ENCODE results near the gene PARP11.

PARP11 gene

DNA sequence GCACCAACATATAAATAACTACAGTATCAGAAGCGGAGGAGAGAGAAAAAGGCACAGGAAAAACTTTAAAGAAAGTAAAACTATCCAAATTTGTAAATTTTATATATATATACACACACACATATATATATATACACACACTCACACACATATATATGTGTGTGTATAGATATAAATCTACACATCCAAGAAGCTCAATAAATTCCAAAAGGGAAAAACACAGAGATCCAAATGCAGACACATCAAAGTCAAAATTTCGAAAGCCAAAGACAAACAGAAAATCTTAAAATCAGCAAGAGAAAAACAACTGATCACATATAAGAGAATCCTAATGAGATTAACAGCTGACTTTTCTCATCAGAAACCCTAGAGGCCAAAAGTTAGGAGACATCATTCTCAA lies 37.3 kb downstream of the PARP11 start:
- peaks cover 5% of the 10 kb centered on the region; the same call in 1 of the 2 replicates for H4K20me1 ChIP-seq (ENCODE audit: insufficient read depth, low read length)
- no peaks in the 10 kb centered on the region; the same call in 1 of the 2 replicates for H3K27me3 ChIP-seq (ENCODE audit: insufficient read depth, low read length)
- H3K4me2 ChIP-seq (ENCODE audit: low read length), result no peak overlapping the region
- H3K4me1 ChIP-seq (ENCODE audit: insufficient read depth, low read length, severe bottlenecking), result peaks cover 9% of the 10 kb centered on the region
- no peak overlapping the region for H2AFZ ChIP-seq (ENCODE audit: low read length)
- H3K9me3 ChIP-seq (ENCODE audit: low read length), result no peaks in the 10 kb centered on the region
- no peaks in the 10 kb centered on the region for H3K79me2 ChIP-seq (ENCODE audit: insufficient read depth, low read length)
- no peaks in the 10 kb centered on the region; the same call in 1 of the 2 replicates for H3K36me3 ChIP-seq (ENCODE audit: insufficient read depth, low read length)
- no peaks in the 10 kb centered on the region for H3F3A ChIP-seq (ENCODE audit: insufficient read depth, low read length)
- no peak overlapping the region for H3K4me3 ChIP-seq (ENCODE audit: low read depth, low read length, poor library complexity, severe bottlenecking)
- H3K9ac ChIP-seq (ENCODE audit: low read length), result no peak overlapping the region
- H3K27ac ChIP-seq (ENCODE audit: low read depth, low read length, poor library complexity, severe bottlenecking), result no peak overlapping the region
- TF ChIP-seq, protein P1, sequence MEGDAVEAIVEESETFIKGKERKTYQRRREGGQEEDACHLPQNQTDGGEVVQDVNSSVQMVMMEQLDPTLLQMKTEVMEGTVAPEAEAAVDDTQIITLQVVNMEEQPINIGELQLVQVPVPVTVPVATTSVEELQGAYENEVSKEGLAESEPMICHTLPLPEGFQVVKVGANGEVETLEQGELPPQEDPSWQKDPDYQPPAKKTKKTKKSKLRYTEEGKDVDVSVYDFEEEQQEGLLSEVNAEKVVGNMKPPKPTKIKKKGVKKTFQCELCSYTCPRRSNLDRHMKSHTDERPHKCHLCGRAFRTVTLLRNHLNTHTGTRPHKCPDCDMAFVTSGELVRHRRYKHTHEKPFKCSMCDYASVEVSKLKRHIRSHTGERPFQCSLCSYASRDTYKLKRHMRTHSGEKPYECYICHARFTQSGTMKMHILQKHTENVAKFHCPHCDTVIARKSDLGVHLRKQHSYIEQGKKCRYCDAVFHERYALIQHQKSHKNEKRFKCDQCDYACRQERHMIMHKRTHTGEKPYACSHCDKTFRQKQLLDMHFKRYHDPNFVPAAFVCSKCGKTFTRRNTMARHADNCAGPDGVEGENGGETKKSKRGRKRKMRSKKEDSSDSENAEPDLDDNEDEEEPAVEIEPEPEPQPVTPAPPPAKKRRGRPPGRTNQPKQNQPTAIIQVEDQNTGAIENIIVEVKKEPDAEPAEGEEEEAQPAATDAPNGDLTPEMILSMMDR (IDR thresholded peaks at IDR 0.05; ENCODE audit: low read length), result no peak
- TF ChIP-seq EZH2 (IDR thresholded peaks at IDR 0.05; ENCODE audit: borderline replicate concordance, low read length), result no peak
- no peaks in the 10 kb centered on the region for H3K9me2 ChIP-seq (ENCODE audit: low read depth, low read length)

DNA sequence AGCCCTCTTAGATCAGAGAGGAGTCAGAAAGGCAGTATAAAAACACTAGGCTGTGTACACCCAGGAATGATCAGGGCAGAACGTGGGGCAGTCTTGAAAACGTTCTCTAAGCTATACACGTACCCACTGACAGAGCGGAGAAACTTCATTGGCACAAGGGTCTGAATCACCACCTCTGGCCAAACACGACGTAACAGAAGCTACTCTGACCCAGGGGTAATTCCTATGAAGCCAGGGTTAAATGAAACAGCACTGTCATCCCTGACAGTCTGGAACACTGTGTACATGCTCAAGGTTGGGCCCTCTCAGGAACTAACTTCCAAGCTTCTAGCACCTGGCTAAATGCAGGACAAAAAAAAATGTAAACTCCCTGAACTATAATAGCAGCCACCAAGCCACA lies 38.4 kb downstream of the PARP11 start:
- Histone ChIP-seq H3F3A (ENCODE audit: insufficient read depth, low read length) (0 out of 2 replicates have a peak, but pooled peaks cover 3% of the 10 kb centered on the region), H3K27ac (ENCODE audit: low read depth, low read length, poor library complexity, severe bottlenecking) (no peak overlapping the region), H3K9me3 (ENCODE audit: low read length) (no peaks in the 10 kb centered on the region), H3K4me3 (ENCODE audit: low read depth, low read length, poor library complexity, severe bottlenecking) (no peak overlapping the region), H3K4me2 (ENCODE audit: low read length) (no peak overlapping the region), H3K36me3 (ENCODE audit: insufficient read depth, low read length) (no peaks in the 10 kb centered on the region; the same call in 1 of the 2 replicates), H3K9me2 (ENCODE audit: low read depth, low read length) (no peaks in the 10 kb centered on the region), H4K20me1 (ENCODE audit: insufficient read depth, low read length) (peaks cover 5% of the 10 kb centered on the region; the same call in 1 of the 2 replicates), H3K27me3 (ENCODE audit: insufficient read depth, low read length) (no peaks in the 10 kb centered on the region; the same call in 1 of the 2 replicates), H3K9ac (ENCODE audit: low read length) (no peak overlapping the region), H3K4me1 (ENCODE audit: insufficient read depth, low read length, severe bottlenecking) (peaks cover 9% of the 10 kb centered on the region), H3K79me2 (ENCODE audit: insufficient read depth, low read length) (no peaks in the 10 kb centered on the region), H2AFZ (ENCODE audit: low read length) (no peak overlapping the region)
- no peak for TF ChIP-seq EZH2 (IDR thresholded peaks at IDR 0.05; ENCODE audit: borderline replicate concordance, low read length)
- TF ChIP-seq, protein P1 (IDR thresholded peaks at IDR 0.05; ENCODE audit: low read length), result no peak

GRCh38 chr12:3833670-3834310 lies 39.4 kb downstream of the PARP11 start:
- Histone ChIP-seq H3K4me2 (ENCODE audit: low read length) (no peak overlapping the region), H3K4me3 (ENCODE audit: low read depth, low read length, poor library complexity, severe bottlenecking) (no peak overlapping the region), H3F3A (ENCODE audit: insufficient read depth, low read length) (0 out of 2 replicates have a peak, but pooled peaks cover 3% of the 10 kb centered on the region), H2AFZ (ENCODE audit: low read length) (no peak overlapping the region), H3K9ac (ENCODE audit: low read length) (no peak overlapping the region), H3K27ac (ENCODE audit: low read depth, low read length, poor library complexity, severe bottlenecking) (no peak overlapping the region), H3K4me1 (ENCODE audit: insufficient read depth, low read length, severe bottlenecking) (peaks cover 9% of the 10 kb centered on the region), H3K79me2 (ENCODE audit: insufficient read depth, low read length) (no peaks in the 10 kb centered on the region), H3K9me2 (ENCODE audit: low read depth, low read length) (no peaks in the 10 kb centered on the region), H4K20me1 (ENCODE audit: insufficient read depth, low read length) (peaks cover 5% of the 10 kb centered on the region; the same call in 1 of the 2 replicates), H3K27me3 (ENCODE audit: insufficient read depth, low read length) (no peaks in the 10 kb centered on the region; the same call in 1 of the 2 replicates), H3K9me3 (ENCODE audit: low read length) (no peaks in the 10 kb centered on the region), H3K36me3 (ENCODE audit: insufficient read depth, low read length) (no peaks in the 10 kb centered on the region)
- TF ChIP-seq, protein P1 (IDR thresholded peaks at IDR 0.05; ENCODE audit: low read length), result no peak
- no peak for TF ChIP-seq EZH2 (IDR thresholded peaks at IDR 0.05; ENCODE audit: borderline replicate concordance, low read length)
